Stromal cell of bone marrow (primary cell): ENCODE data around the gene FBLN5.
"Not testable (repeated sequence)": the region's sequence is repeated elsewhere in the genome, so short reads cannot be mapped to it uniquely, and the experiment has no call there.

Experiments used
- DNase-seq: peaks from one replicate; pipeline ENCODE4 v3.0.0-alpha.2; 2012; ENCODE audit warnings: low read depth

Gene FBLN5

DNA sequence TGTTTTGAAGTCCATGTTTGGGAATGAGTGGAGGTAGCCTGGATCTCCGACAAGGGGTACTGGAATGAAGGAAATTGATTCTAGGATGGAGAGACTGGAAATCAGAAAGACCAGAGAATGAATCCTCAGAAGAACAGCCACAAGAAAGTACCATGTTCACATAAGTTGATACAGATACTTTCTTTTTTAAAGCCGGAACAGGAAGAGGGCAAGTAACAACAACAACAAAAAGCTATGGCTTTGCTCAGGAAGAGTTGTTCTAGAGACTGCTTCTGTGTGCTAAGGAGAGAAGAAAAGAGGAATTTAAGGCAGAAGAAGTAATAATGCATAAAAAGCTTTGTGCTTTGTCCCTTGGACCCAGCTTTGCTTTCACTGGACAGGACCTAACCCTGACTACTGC, 86.4 kb downstream of the FBLN5 start:
- no peak for DNase-seq

DNA sequence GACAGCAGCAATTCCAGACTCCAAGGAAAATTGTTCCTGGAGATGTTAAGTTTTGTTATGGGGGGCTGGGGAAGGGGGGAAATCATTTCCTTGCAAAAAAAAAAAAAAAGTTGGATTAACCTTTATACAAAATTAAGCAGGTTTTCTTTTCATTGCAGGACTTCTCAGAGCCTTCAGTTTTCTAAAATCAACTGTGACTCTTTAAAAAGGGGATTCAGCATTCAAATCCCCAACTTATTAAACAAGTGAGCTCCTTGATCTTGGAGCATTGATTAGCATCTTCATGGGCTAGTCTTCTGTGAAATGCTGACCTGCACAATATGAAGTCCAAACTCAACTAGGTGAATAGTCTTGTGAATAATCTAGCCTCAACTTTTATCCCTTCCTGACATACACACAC, 87.3 kb downstream of the FBLN5 start:
- DNase-seq: no peak

- no peak for DNase-seq
Observed at GRCh38 chr14:91858536-91859275, 88.8 kb downstream of the FBLN5 start.

DNA sequence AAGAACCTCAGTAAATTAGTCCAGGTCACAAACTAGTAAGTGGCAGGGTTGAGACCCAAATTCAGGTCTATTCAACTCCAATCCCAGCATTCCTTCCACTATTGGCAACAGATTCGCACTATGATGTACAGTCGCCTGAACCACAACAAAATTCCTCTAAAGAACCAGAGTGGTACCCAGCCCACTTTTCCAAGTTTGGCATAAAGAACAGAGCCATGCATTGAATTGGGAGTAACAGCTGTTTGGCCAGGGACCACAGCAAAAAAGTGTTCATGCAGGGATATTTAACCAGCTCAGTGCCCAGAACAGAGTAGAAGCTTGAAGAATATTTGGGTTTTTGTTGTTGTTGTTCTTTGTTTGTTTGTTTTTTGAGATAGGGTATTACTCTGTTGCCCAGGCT, 89.9 kb downstream of the FBLN5 start:
- DNase-seq: no peak

GRCh38 chr14:91854327-91854934, 93.1 kb downstream of the FBLN5 start:
- DNase-seq: no peak

- no peak for DNase-seq
Observed at GRCh38 chr14:91851563-91851962, 95.9 kb downstream of the FBLN5 start.

- no peak for DNase-seq
Observed at GRCh38 chr14:91848504-91849001, 98.9 kb downstream of the FBLN5 start.

DNA sequence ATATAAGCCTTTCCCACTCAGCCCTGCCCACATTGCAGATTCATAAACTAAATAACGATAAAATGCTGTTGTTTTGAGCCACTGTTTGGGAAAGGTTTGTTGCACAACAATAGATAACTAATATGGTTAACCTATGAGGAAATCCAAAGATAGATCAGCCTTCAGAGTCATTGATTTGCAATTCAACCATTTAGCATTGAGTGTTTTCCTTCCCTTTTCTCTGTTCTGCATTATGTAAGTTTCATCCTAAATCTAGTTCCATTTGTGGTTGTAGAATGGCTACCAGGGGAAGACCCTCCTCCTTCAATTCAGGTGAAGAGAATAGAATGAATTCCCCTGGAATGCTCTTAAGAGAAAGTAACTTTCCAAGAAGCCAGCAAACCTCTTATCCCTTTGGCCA, 99.8 kb downstream of the FBLN5 start:
- no peak for DNase-seq

- no peak for DNase-seq
Observed at GRCh38 chr14:91845652-91846051, 101.8 kb downstream of the FBLN5 start.

DNA sequence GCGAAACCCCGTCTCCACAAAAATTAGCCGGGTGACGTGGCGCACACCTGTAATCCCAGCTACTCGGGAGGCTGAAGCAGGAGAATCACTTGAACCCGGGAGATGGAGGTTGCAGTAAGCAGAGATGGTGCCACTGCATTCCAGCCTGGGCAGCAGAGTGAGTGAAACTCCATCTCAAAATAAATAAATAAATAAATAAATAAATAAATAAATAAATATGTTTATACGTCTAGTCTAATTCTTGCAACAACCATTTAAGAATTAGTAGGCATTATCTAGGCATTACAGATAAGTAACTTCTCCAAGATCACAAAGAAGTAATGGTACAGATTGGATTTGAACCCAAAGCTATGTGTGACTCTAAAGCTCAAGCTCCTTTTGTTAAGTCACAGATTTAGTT, 102.4 kb downstream of the FBLN5 start:
- DNase-seq: not testable (repeated sequence)

GRCh38 chr14:91844029-91844428, 103.5 kb downstream of the FBLN5 start:
- DNase-seq: no peak

DNA sequence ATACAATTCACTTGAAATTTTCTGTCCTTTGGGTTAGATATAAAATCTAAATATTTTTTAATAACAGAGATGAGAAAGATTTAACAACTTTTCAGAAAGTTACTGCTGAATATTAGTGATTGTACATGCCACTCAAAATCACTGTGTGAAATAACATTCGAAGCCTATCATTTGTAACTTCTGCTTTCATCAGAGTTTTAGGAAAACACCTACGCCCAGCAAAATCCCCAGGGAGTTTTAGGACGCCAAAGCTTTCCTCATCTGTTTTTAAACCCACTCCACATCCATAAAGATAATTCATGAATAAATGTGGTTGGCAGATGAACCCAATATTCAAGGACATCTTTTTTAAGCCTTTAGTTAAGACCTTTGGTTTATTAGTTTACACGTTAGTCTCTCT, 104.1 kb downstream of the FBLN5 start:
- DNase-seq: no peak

GRCh38 chr14:91841065-91841464, 106.4 kb downstream of the FBLN5 start:
- DNase-seq: no peak

DNA sequence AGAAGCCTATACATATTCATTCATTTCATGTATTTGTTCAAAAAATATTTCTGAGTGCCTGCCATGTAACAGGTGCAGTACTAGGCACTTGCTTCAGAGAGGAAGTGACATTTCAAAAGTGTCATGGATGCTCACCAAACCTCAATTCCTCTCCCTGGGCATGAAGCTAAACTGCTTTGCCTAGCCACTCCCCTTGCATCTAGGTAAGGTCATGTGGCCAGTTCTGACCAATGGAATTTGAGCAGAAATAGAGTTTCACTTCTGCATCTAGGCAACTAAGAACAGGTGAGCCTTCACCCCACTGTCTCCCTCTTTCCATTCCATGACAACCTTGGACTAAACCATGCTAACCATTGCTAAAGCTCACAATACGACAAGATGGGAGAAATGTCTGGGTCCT, 107.7 kb downstream of the FBLN5 start:
- no peak for DNase-seq

DNA sequence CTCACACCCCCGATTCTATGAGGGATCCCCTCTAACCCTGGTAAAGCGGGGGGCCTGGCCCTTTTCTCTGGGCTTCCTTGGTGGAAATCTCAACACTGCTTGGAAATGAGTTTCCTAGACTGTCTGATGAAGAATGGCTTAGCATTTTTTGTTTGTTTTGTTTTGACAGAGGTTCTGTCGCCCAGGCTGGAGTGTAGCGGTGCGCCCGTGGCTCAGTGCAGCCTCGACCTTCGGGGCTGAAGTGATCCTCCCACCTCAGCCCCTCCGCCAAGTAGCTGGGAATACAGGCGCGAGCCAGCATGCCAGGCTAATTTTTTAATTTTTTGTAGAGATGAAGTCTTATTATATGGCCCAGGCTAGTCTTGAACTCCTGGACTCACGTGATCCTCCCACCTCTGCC, 110.4 kb downstream of the FBLN5 start:
- no peak for DNase-seq

DNA sequence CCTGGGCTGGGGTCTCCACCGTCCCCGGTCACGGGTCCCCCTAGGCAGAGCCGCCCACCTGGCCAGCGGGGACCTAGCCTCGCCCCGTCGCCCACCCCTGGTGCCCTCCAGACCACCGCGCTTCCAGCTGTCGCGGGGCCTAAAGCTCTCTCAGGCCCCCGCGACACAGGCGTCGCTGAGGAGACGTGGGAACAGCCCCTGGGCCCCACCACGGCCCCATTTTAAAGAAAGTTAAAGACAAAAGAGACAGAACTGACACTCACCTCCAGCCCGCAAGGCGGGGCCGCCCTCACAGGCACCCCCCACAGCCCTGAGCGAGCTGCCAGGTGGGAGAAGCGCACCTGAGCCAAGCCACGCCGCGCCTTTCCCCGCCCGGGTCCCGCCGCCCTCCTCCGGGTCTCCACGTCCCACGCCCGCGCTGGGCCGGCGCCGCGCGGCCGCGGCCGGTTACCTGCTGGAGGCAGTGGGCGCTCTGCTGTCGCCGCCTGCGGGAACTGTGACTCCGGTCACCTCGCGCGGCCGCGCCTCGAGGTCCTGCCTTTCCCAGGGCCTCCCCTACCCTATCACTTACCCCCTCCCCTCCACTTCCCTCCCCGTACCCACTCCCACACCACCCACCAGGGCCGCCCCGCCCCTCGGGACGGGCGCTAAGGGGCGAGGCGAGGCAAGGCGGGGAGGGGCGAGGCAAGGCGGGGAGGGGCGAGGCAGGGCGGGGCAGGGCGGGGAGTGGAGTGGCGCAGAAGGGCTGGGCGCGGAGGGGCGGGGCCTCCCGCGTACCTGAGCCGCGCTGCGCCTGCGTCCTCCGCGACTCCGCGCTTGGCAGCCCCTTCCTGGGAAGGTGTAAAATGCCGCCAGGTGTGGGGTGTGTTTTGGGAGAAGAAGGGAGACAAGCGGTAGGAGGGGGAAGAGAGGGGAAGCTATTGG, 111.3 kb downstream of the FBLN5 start:
- DNase-seq: no peak

GRCh38 chr14:91835197-91835919, 112.1 kb downstream of the FBLN5 start:
- no peak for DNase-seq

GRCh38 chr14:91834571-91834970, 112.9 kb downstream of the FBLN5 start:
- no peak for DNase-seq

DNA sequence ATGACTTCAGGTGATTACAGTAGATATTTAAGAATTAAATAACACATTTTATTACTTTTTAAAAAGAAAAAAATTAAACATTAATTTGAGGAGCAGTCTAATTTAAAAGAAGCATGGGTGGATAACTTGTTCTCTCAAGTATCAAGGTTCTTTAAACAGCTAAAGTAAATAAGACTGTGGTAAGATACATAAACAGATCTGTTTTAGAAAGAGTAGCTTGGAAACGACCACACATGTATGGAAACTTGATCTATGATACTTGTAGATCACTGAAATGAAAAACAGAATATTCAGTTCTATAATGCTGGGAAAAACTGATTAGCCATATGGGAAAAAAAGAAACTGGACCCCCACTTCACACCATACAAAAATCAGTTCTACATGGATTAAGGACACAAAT, 116.2 kb downstream of the FBLN5 start:
- DNase-seq: no peak

DNA sequence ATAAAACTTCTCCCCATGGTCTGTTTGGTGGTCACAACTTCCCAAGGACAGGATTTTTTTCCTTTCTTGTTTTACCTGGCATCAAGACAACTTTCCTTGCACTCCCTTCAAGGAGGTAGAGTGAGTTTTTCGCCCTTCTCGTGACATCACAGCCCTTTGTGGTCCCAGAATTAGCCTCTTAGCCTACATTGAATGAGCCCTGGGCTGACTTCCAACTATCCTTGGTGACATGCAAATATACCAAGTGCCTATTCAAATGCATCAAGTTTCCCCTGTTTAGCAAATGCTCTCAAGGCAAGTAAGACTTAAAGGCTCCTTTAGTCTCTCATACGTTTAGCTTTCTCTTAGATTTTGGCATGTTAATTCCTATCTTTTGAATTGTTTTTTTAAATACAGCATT, 116.7 kb downstream of the FBLN5 start:
- no peak for DNase-seq

DNA sequence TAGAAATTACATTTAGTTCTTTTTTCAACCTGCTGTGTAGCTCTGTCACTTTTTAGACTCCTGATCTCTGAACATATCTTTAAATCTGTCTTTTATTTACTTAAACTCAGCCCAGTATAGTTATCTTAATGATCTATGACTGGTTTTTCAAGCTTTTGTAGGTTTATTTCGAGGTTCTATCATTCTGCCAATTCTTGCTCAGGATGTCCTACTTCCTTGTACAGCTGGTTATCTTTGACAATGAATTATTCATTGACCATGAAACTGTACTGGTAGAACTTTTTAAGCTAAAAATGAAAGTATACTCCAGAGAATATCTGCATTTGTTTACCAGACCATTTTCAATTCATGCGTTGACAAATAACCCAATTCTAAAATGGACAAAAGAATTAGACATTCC, 118.0 kb downstream of the FBLN5 start:
- DNase-seq: no peak

- DNase-seq: no peak
Observed at GRCh38 chr14:91827746-91828145, 119.7 kb downstream of the FBLN5 start.
